Measurements from ENCODE around the gene ADAMTS20.

DNA sequence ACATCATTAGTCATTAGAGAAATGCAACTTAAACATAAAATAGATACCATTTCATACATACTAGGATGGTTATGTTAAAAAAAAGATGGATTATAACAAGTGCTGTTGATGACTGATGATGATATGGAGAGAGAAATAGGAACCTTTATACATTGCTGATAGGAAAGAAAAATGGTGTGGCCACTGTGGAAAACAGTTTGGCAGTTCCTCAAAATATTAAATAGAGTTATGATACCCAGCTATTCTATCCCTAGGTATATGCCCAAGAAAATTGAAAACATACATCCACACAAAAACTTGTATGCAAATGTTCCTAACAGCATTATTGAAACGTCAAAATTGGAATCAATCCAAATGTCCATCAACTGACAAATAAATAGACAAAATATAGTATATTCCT, 170.1 kb downstream of the ADAMTS20 start:
- TF ChIP-seq EZH2 (IDR thresholded peaks at IDR 0.05) (no peak), POLR2AphosphoS5 (IDR thresholded peaks at IDR 0.05; ENCODE audit: borderline replicate concordance, low read depth, low read length) (no peak), FOXP2 (optimal IDR thresholded peaks at IDR 0.05; ENCODE audit: control extremely low read depth, extremely low read length, insufficient read depth) (no peak)

Measured in SK-N-MC (cell line).